HEK293 (cell line): ENCODE data around the gene NF2.

Source experiments
- CTCF ChIP-seq: fragments of 450-650 bp; formaldehyde crosslinking; IDR thresholded peaks from 2 replicates; pipeline ENCODE4 v1.5.1; 2016; ENCODE audit warnings: missing biosample characterization, missing genetic modification characterization
- SP3 ChIP-seq: fragments of 450-650 bp; formaldehyde crosslinking; IDR thresholded peaks from 2 replicates; pipeline ENCODE4 v1.5.1; 2016; ENCODE audit warnings: missing biosample characterization, missing genetic modification characterization
- TRIM28 ChIP-seq: IDR thresholded peaks from 2 replicates; pipeline ENCODE4 v1.6.1; 2011; ENCODE audit warnings: low read length, control low read depth, borderline replicate concordance
- ZNF146 ChIP-seq: fragments of 450-650 bp; formaldehyde crosslinking; IDR thresholded peaks from 2 replicates; pipeline ENCODE4 v1.5.1; 2016; ENCODE audit warnings: missing biosample characterization, missing genetic modification characterization
- ZNF24 ChIP-seq: fragments of 450-650 bp; formaldehyde crosslinking; IDR thresholded peaks from 2 replicates; pipeline ENCODE4 v1.5.1; 2016; ENCODE audit warnings: missing biosample characterization, missing genetic modification characterization
- ZNF510 ChIP-seq: fragments of 450-650 bp; formaldehyde crosslinking; IDR thresholded peaks from 2 replicates; pipeline ENCODE4 v1.5.1; 2018; ENCODE audit warnings: mild to moderate bottlenecking, missing genetic modification characterization, missing biosample characterization; ENCODE audit not compliant: insufficient replicate concordance
- ZNF561 ChIP-seq: fragments of 450-650 bp; IDR thresholded peaks from 2 replicates; pipeline ENCODE4 v1.5.1; 2018; ENCODE audit warnings: missing biosample characterization, missing genetic modification characterization, borderline replicate concordance
- ZNF677 ChIP-seq: fragments of 450-650 bp; IDR thresholded peaks from 2 replicates; pipeline ENCODE4 v1.5.0; 2018; ENCODE audit warnings: missing biosample characterization, mild to moderate bottlenecking, missing genetic modification characterization, moderate library complexity
- TF ChIP-seq, protein P1 (sequence below): sonication (generic); formaldehyde crosslinking; IDR thresholded peaks from 2 replicates; pipeline ENCODE4 v1.8.1; 2022; ENCODE audit warnings: mild to moderate bottlenecking, moderate library complexity, missing genetic modification reagents

DNA sequence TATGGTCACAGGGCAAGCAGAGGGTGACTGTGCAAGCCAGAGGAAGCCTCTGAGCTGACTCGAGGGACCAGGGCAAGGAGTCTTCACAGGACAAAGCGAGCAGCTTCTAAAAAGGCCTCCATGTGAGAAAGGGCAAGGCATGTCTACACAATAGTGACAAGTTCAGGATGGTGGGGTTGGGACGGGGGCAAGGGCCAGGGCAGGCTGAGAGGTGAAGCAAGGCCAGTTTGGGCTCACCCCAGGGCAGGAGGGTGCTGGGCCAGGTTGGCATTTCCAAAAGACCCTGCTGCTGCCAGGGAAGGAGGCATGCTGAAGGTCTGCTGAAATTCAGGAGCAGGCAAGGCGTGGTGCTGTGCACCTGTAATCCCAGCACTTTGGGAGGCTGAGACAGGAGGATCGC lies 104.0 kb downstream of the NF2 start:
- no peak for TF ChIP-seq CTCF (tag by site-specific recombination)
- no peak for TF ChIP-seq TRIM28
- TF ChIP-seq SP3 (tag by site-specific recombination), result no peak
- TF ChIP-seq ZNF146 (tag by site-specific recombination), result no peak
- TF ChIP-seq ZNF561 (tag by site-specific recombination), result no peak
- no peak for TF ChIP-seq ZNF677
- TF ChIP-seq ZNF24 (tag by site-specific recombination), result no peak
- TF ChIP-seq, protein P1, sequence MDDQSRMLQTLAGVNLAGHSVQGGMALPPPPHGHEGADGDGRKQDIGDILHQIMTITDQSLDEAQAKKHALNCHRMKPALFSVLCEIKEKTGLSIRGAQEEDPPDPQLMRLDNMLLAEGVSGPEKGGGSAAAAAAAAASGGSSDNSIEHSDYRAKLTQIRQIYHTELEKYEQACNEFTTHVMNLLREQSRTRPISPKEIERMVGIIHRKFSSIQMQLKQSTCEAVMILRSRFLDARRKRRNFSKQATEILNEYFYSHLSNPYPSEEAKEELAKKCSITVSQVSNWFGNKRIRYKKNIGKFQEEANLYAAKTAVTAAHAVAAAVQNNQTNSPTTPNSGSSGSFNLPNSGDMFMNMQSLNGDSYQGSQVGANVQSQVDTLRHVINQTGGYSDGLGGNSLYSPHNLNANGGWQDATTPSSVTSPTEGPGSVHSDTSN (CRISPR knock-in tag), result no peak
- no peak for TF ChIP-seq ZNF510 (tag by site-specific recombination)
